ENCODE measurements around the gene FBN1.

GRCh38 chr15:48674876-48675275, 29.4 kb upstream of the FBN1 start:
- no peak for TF ChIP-seq CTCF (conservative IDR thresholded peaks at IDR 0.05)
- TF ChIP-seq ZFX (IDR thresholded peaks at IDR 0.05): no peak

All from C4-2B (cell line).